Measurements from ENCODE around the gene NEK8. TPM values are rescaled to one million over a fixed set of nuclear protein-coding genes. Genes with fewer than 3 reads are reported as not detected.

The NEK8 gene
- total and polyA plus RNA-seq, 2 of the 8 experiments (the other 6 are each of a cell fraction or from before 2014, with no cell fraction given): 14.9 to 23.3 TPM

DNA sequence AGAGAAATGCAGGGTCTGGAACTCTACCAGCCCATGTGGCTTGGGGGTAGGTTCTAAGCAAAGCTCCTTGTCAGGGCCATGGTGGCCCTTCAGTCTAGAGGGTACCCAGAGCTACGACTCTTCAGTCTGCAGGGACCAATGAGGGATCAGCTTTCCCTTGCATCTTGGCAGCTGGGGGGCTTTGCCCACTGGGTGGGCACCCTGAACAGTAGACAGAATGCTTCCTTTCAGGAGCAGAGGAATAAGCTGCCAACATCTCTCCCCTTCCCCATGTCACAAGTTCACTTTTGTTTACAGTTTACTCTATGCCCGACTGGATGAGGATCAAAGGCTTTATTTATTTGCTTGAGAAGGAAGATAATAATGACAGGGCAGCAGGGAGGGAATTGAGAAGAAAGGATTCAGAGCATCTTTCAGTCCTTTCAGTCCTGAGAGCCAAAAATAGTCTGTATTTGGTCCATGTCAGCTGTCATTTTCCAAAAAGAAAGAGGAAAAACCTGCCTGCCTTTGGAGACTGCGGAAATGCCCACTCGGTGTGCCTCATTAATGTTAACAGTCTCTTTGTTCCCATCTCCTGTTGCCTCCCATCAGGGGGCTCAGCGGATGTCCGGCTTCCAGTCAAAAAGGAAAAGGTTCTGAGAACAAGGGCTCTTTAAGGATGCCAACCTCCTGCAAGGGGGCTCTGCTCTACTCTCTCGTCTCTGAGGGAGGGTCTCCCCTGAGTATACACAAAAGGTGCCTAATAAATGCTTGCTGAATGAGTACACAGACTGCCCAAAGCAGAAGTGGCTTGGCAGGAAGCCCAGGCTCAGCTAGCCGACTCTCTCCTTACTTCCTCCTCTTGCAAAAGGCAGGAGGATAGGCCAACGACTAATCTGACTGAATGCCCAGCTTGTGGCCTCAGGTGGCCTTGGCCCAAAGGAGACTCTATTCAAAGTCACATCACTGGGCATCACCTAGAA is 32.3 kb downstream of the NEK8 start (continued):
- TF ChIP-seq, protein P1, sequence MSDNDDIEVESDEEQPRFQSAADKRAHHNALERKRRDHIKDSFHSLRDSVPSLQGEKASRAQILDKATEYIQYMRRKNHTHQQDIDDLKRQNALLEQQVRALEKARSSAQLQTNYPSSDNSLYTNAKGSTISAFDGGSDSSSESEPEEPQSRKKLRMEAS (IDR thresholded peaks at IDR 0.05): 0 out of 2 replicates have a peak, but pooled peaks have one; percentile 26
- TF ChIP-seq EP300 (IDR thresholded peaks at IDR 0.05; ENCODE audit: borderline replicate concordance in 1 of 2, low read depth in 2 of 2, low read length in 2 of 2): peak in 1 of 2 experiments; percentile 25; a peak in 1 of 3 replicates
- TF ChIP-seq SIX5 (IDR thresholded peaks at IDR 0.05; ENCODE audit: low read depth, low read length): no peak
- TF ChIP-seq JUN (IDR thresholded peaks at IDR 0.05; ENCODE audit: low read depth, low read length): no peak
